H1 (cell line): ENCODE data around the gene NEO1. TPM values are rescaled to one million over a fixed set of nuclear protein-coding genes. Genes with fewer than 3 reads are reported as not detected.

Source experiments
- CTCF ChIA-PET: fragments of 300-600 bp; sonication (Branson Sonifier 250); formaldehyde crosslinking; loops from one replicate; lab custom pipeline; 2021; ENCODE audit not compliant: partially characterized antibody; lab: Charles Lee
- POLR2A ChIA-PET: fragments of 300-600 bp; sonication (Branson Sonifier 250); formaldehyde crosslinking; loops from one replicate; lab custom pipeline; 2021; ENCODE audit warnings: inconsistent platforms; ENCODE audit not compliant: partially characterized antibody; lab: Charles Lee
- DNase-seq, 2 experiments: peaks; one replicate each; pipeline versions ENCODE4 v3.0.0 to v3.0.0-alpha.2; 2010 to 2022; ENCODE audit warnings: low spot score in 2 of 2, low read depth in 1 of 2, mixed read lengths in 1 of 2
- FAIRE-seq: peaks from 2 replicates; lab custom pipeline; 2011; peaks lifted over from hg19 to GRCh38; lab: Jason Lieb, UNC
- H2AFZ ChIP-seq: 2 replicates; pipeline ENCODE4 v1.8.1; 2012; ENCODE audit warnings: low read length, inconsistent platforms
- H2AK5ac ChIP-seq: 2 replicates; pipeline ENCODE4 v1.6.1; 2013; ENCODE audit warnings: low read depth, low read length
- H2BK120ac ChIP-seq: replicated peaks from 2 replicates; pipeline ENCODE3; 2013; ENCODE audit warnings: low read depth, low read length, inconsistent platforms
- H2BK12ac ChIP-seq: 2 replicates; pipeline ENCODE4 v1.6.1; 2013; ENCODE audit warnings: low read depth, low read length
- H2BK15ac ChIP-seq: 2 replicates; pipeline ENCODE4 v1.6.1; 2013; ENCODE audit warnings: low read length
- H2BK20ac ChIP-seq: 2 replicates; pipeline ENCODE4 v1.6.1; 2013; ENCODE audit warnings: low read length
- H2BK5ac ChIP-seq: 2 replicates; pipeline ENCODE4 v1.6.1; 2013; ENCODE audit warnings: low read depth, low read length
- H3K14ac ChIP-seq: 2 replicates; pipeline ENCODE4 v1.6.1; 2013; ENCODE audit warnings: inconsistent platforms; ENCODE audit not compliant: insufficient read length
- H3K18ac ChIP-seq: 2 replicates; pipeline ENCODE4 v1.6.1; 2013; ENCODE audit warnings: low read length; ENCODE audit errors: extremely low read depth
- H3K23ac ChIP-seq: 2 replicates; pipeline ENCODE4 v1.6.1; 2013; ENCODE audit warnings: inconsistent platforms; ENCODE audit not compliant: insufficient read length
- H3K23me2 ChIP-seq: 2 replicates; pipeline ENCODE4 v1.6.1; 2013; ENCODE audit warnings: low read depth, low read length
- H3K27ac ChIP-seq: 2 replicates; pipeline ENCODE4 v1.6.1; 2011; ENCODE audit warnings: low read depth, low read length, inconsistent platforms
- H3K27me3 ChIP-seq, 4 experiments: replicated peaks in 1 of 4; 1 replicate in 1 of 4; 2 replicates in 3 of 4; pipeline versions ENCODE4 v1.6.1 to v1.8.1; 2011 to 2013; ENCODE audit warnings: low read length in 3 of 4, mild to moderate bottlenecking in 3 of 4, inconsistent platforms in 2 of 4, mixed read lengths in 2 of 4, moderate library complexity in 1 of 4; ENCODE audit not compliant: control insufficient read depth in 3 of 4, insufficient read depth in 3 of 4; ENCODE audit errors: extremely low read depth in 1 of 4
- H3K36me3 ChIP-seq, 4 experiments: 2 replicates each; pipeline versions ENCODE4 v1.6.1 to v1.8.1; 2011 to 2013; ENCODE audit warnings: mild to moderate bottlenecking in 4 of 4, low read length in 3 of 4, moderate library complexity in 2 of 4, control low read depth in 1 of 4, inconsistent platforms in 1 of 4; ENCODE audit not compliant: insufficient read depth in 4 of 4, control insufficient read depth in 2 of 4
- H3K4ac ChIP-seq: replicated peaks from 2 replicates; pipeline ENCODE3; 2013; ENCODE audit warnings: low read length, low read depth, mixed read lengths, inconsistent platforms; ENCODE audit not compliant: insufficient read length
- H3K4me1 ChIP-seq, 4 experiments: replicated peaks in 1 of 4; 1 replicate in 1 of 4; 2 replicates in 3 of 4; pipeline versions ENCODE4 v1.6.1 to v1.8.1; 2011 to 2013; ENCODE audit warnings: low read length in 3 of 4, inconsistent platforms in 2 of 4, mixed read lengths in 1 of 4; ENCODE audit not compliant: insufficient read depth in 4 of 4, control insufficient read depth in 3 of 4
- H3K4me2 ChIP-seq, 2 experiments: 2 replicates each; pipeline versions ENCODE4 v1.6.1 to v1.8.1; 2011 to 2013; ENCODE audit warnings: low read depth in 2 of 2, low read length in 2 of 2, control low read depth in 1 of 2, inconsistent platforms in 1 of 2, mild to moderate bottlenecking in 1 of 2; ENCODE audit not compliant: insufficient read depth in 1 of 2
- H3K4me3 ChIP-seq, 4 experiments: fragments of 200-600, 300-600 bp in 1 of 4; sonication (generic), shearing (Covaris generic), sonication (Bioruptor Twin) in 1 of 4; 2 replicates each; pipeline versions ENCODE4 v1.5.1 to v1.8.1; 2011 to 2016; ENCODE audit warnings: low read length in 4 of 4, low read depth in 3 of 4, control low read depth in 2 of 4, inconsistent platforms in 2 of 4, mild to moderate bottlenecking in 2 of 4, mixed read lengths in 1 of 4, moderate library complexity in 1 of 4; ENCODE audit not compliant: insufficient read depth in 2 of 4; ENCODE audit errors: extremely low read depth in 1 of 4
- H3K56ac ChIP-seq: replicated peaks from 2 replicates; pipeline ENCODE3; 2013; ENCODE audit warnings: low read depth, mild to moderate bottlenecking, mixed read lengths, low read length, inconsistent platforms; ENCODE audit not compliant: insufficient read length
- H3K79me1 ChIP-seq: 2 replicates; pipeline ENCODE4 v1.6.1; 2013; ENCODE audit warnings: low read depth, low read length, control low read depth
- H3K79me2 ChIP-seq, 2 experiments: 2 replicates each; pipeline versions ENCODE4 v1.6.1 to v1.8.1; 2012 to 2013; ENCODE audit warnings: low read length in 2 of 2, mild to moderate bottlenecking in 2 of 2, inconsistent platforms in 1 of 2; ENCODE audit not compliant: insufficient read depth in 2 of 2, control insufficient read depth in 1 of 2
- H3K9ac ChIP-seq, 4 experiments: replicated peaks in 1 of 4; 1 replicate in 1 of 4; 2 replicates in 3 of 4; pipeline versions ENCODE4 v1.6.1 to v1.8.1; 2011 to 2013; ENCODE audit warnings: low read depth in 3 of 4, low read length in 3 of 4, control low read depth in 2 of 4, mild to moderate bottlenecking in 2 of 4, moderate library complexity in 2 of 4, inconsistent platforms in 1 of 4; ENCODE audit errors: extremely low read depth in 1 of 4
- H3K9me3 ChIP-seq, 2 experiments: 2 replicates each; pipeline versions ENCODE4 v1.6.1 to v1.8.1; 2012 to 2013; ENCODE audit warnings: mild to moderate bottlenecking in 2 of 2, moderate library complexity in 2 of 2, control low read depth in 1 of 2, inconsistent platforms in 1 of 2, low read depth in 1 of 2, low read length in 1 of 2, mixed read lengths in 1 of 2; ENCODE audit not compliant: insufficient read depth in 2 of 2
- H4K20me1 ChIP-seq, 2 experiments: replicated peaks in 1 of 2; 2 replicates each; pipeline versions ENCODE3 to v1.8.1; 2011 to 2013; ENCODE audit warnings: inconsistent platforms in 2 of 2, low read length in 2 of 2, mild to moderate bottlenecking in 1 of 2; ENCODE audit not compliant: insufficient read depth in 2 of 2, control insufficient read depth in 1 of 2
- H4K5ac ChIP-seq: 2 replicates; pipeline ENCODE4 v1.6.1; 2013; ENCODE audit warnings: low read length, low read depth, mixed read lengths, inconsistent platforms; ENCODE audit not compliant: insufficient read length
- H4K8ac ChIP-seq: 2 replicates; pipeline ENCODE4 v1.8.0; 2013; ENCODE audit warnings: mild to moderate bottlenecking, moderate library complexity, low read length, inconsistent platforms; ENCODE audit not compliant: insufficient read depth; ENCODE audit errors: extremely low read depth
- H4K91ac ChIP-seq: replicated peaks from 2 replicates; pipeline ENCODE3; 2013; ENCODE audit warnings: low read length, mixed read lengths, inconsistent platforms; ENCODE audit not compliant: insufficient read length
- CBX5 ChIP-seq: fragments of 300-800, 300-1000 bp; sonication (generic); IDR thresholded peaks from 2 replicates; pipeline ENCODE4 v1.7.1; 2016; ENCODE audit warnings: antibody characterized with exemption, low read length, low read depth
- CTBP2 ChIP-seq: IDR thresholded peaks from 2 replicates; pipeline ENCODE4 v1.7.0; 2011; ENCODE audit warnings: borderline replicate concordance, mild to moderate bottlenecking, moderate library complexity, mixed read lengths, low read length; ENCODE audit not compliant: insufficient read depth, insufficient read length
- EGR1 ChIP-seq: IDR thresholded peaks from 2 replicates; pipeline ENCODE4 v1.6.1; 2011; ENCODE audit warnings: low read depth, low read length, borderline replicate concordance
- FOSL1 ChIP-seq: IDR thresholded peaks from 2 replicates; pipeline ENCODE4 v1.6.1; 2011; ENCODE audit warnings: mild to moderate bottlenecking, low read depth, low read length, moderate library complexity; ENCODE audit not compliant: insufficient read depth
- RNF2 ChIP-seq: fragments of 200-900, 300-1000 bp; sonication (generic); IDR thresholded peaks from 2 replicates; pipeline ENCODE4 v1.7.1; 2016; ENCODE audit warnings: borderline replicate concordance, low read depth, mild to moderate bottlenecking, antibody characterized with exemption, low read length; ENCODE audit not compliant: poor library complexity, severe bottlenecking; ENCODE audit errors: missing control alignments
- WGBS, 2 experiments: shearing (Covaris generic) in 1 of 2; methylation state at CpG; one replicate each; pipeline versions ENCODE4 v1.1.6 to v1.1.7; 2013 to 2015; ENCODE audit warnings: low lambda C conversion rate in 2 of 2, mixed read lengths in 2 of 2, inconsistent platforms in 1 of 2, low coverage in 1 of 2, missing lambda C conversion rate in 1 of 2; ENCODE audit not compliant: insufficient replicate concordance in 2 of 2, insufficient coverage in 1 of 2, insufficient read length in 1 of 2; ENCODE audit errors: extremely low coverage in 1 of 2, missing lambda C conversion rate in 1 of 2; 5-methylcytosine and 5-hydroxymethylcytosine counted together
- polyA plus RNA-seq, 7 experiments: library from polyadenylated mRNA; depleted of rRNA in 3 of 7; stranded (reverse) in 5 of 7; unstranded in 2 of 7; fragments of >200 nt in 5 of 7; fragments of 200-250 nt in 2 of 7; gene quantifications; 1 replicate in 5 of 7; 2 replicates in 1 of 7; 4 replicates in 1 of 7; pipeline versions ENCODE4 v1.2.1 to v1.2.3, GENCODE V29; 2011 to 2013; ENCODE audit warnings: missing spikeins in 2 of 7, mixed read lengths in 2 of 7
- total RNA-seq: library from RNA; stranded (reverse); fragmentation: NEBNext Ultra II Directional; extraction: Animal tissue kit (Norgen Biotek cat#: 25700); gene quantifications from 2 replicates; pipeline ENCODE4 v1.2.1, GENCODE V29; 2021

The NEO1 gene
- total and polyA plus RNA-seq, 2 of the 8 experiments (the other 6 are each of a cell fraction or from before 2014, with no cell fraction given), result 36.0 to 51.0 TPM

- 0 out of 2 replicates have a peak, but pooled peaks cover 2% of the 10 kb centered on the region for H3K79me1 ChIP-seq
- peaks cover 0 to 4% of the 10 kb centered on the region in 2 experiments for H4K20me1 ChIP-seq
- H3K4me3 ChIP-seq, result no peak overlapping the region
- H4K5ac ChIP-seq, result no peak overlapping the region
- H3K4me2 ChIP-seq, result no peak overlapping the region
- no peak overlapping the region for H3K27ac ChIP-seq
- CTCF ChIA-PET, result no interaction called here
- no peak overlapping the region for H2BK5ac ChIP-seq
- no peak overlapping the region for H3K9ac ChIP-seq
- no peak overlapping the region for H4K91ac ChIP-seq
- H3K27me3 ChIP-seq, result no peaks in the 10 kb centered on the region
- H2AK5ac ChIP-seq, result no peak overlapping the region
- no peak overlapping the region for H2BK20ac ChIP-seq
- no peak overlapping the region for H4K8ac ChIP-seq
- H2BK120ac ChIP-seq, result no peak overlapping the region
- H3K4ac ChIP-seq, result no peak overlapping the region
- no peaks in the 10 kb centered on the region for H3K23me2 ChIP-seq
- no peaks in the 10 kb centered on the region for H3K36me3 ChIP-seq
- no peak overlapping the region for H3K56ac ChIP-seq
- no peaks in the 10 kb centered on the region for H3K4me1 ChIP-seq
- H3K9me3 ChIP-seq, result no peaks in the 10 kb centered on the region
- H3K14ac ChIP-seq, result no peak overlapping the region
- peaks cover 7 to 89% of the 10 kb centered on the region in 2 experiments; a peak in 3 of 4 replicates for H3K79me2 ChIP-seq
- POLR2A ChIA-PET, result no interaction called here
- H2BK15ac ChIP-seq, result no peak overlapping the region
- 90% methylated on average over 2 of the region's 2 CpGs; no CpG with 5 or more reads in 1 of the 2 experiments for WGBS, 2 experiments
- H2BK12ac ChIP-seq, result no peak overlapping the region
- DNase-seq (no peak), FAIRE-seq (no peak)
- TF ChIP-seq RNF2, result no peak
- TF ChIP-seq CBX5, result no peak
- TF ChIP-seq EGR1, result no peak
- no peak for TF ChIP-seq FOSL1
- no peak for TF ChIP-seq CTBP2
- H3K18ac ChIP-seq, result no peak overlapping the region
- no peak overlapping the region for H3K23ac ChIP-seq
- H2AFZ ChIP-seq, result no peak overlapping the region
These were observed 12.9 kb downstream of the NEO1 start for GRCh38 chr15:73065114-73065513.
